CD4-positive, alpha-beta T cell treated with Interleukin-10 for 1 hour (primary cell): ENCODE measurements around the gene NSG2.

Source experiments
- DNase-seq: peaks from one replicate; pipeline ENCODE4 v3.0.0-alpha.2; 2020

Gene NSG2

DNA sequence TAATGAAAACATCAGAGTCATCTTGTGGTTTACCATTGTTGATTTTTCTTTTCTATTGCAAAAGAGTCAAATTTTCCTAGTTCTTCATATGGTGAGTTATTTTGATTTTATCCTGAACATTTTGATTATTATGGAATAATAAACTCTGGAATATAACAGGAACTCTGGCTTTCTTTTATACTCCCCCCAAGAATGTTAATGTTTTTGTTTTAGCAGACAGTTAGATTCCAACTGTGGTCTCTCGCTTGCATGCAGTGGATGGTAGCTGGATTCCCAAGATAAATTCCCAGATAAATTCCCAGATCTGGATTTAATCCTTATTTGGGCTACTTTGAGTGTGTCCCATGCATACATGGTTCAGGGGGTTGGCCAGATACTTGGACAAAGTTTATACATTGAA lies 109.8 kb downstream of the NSG2 start:
- no peak for DNase-seq

DNA sequence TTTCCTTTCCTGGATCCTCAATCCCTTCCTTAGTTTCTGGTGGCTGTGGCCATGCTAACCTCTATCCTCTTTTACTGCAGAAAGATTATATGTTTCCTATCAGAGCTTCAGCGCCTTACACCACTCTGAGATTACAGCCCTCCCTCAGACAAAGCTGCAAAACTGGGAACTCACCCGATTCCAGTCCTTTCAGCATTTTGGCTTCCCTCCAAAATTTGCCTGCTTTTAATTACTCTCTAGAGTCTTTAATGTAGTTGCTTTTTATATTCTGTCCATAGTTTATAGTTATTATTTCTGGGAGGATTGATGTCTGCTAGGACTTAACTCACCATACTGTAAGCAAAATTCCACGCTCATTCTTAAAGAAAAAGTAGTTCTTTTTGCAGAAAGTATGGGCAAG lies 110.2 kb downstream of the NSG2 start:
- DNase-seq = no peak

DNA sequence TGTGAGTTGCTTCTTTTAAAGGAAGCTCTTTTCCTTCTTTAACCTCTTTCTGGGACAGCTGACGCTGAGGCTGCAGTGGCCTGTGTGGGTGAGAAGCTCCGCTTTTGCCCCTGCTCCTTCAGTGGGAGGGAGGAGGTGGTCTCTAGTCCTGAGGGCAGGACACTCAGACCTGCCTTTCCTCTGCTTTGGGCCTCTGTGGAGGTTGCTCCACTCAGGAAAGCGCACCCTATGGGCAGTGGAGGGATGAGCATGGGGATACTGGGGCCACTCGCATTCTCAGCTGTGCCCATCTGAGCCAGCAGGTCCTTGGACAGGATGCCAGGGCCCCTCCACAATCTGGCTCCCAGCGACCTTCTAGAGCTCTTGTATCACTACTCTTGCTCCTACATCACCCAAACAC lies 111.5 kb downstream of the NSG2 start:
- no peak for DNase-seq
